HG03066 (cell line): ENCODE data around the gene COL24A1.

ENCODE experiments used
- ATAC-seq: cut with Tn5 transposase; IDR thresholded peaks from one replicate; pipeline ENCODE4 v1.9.1; 2021; ENCODE audit warnings: low read depth; ENCODE audit not compliant: unreplicated experiment

COL24A1 gene

DNA sequence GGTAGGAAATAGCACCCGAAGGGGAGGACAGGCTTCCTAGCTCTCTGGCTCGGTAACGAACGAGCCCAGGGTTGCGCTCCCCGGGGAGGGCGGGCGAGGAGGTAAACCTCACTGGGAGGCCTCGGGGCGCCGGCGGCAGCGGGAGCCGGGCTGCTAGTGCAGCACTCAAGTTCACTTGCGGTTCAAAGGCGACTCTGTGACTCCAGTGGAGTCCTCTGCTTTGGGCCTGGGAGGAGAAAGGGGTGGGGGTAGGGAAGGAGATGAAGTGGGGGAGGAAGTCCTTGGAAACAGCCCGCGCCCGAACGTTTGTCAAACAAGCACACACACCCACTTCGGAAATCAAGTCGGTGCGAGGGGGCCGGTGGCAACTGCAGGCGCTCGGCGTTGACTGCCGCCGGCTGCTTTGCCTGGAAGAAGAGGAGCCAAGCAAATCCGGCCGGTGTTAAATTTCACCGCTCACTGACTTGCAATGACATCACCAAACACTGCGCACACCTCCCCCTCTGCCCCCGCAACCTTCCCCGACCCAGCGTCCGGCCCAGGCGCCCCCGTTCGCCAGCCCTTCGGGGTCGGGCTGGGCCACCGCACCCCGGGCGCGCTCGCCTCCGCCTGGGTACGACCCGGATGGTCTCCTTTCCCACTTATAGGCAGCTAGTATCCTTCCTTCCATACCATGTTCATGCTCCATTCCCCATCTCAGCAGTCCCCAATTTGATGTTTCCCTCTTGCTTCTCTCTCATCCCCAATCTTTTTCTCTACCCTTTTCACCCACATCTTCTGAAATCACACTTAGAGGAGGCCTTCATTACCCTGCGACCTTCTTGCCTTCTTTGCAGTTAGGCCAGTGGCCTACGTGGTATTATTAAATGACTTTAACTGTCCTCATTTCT lies at the start of gene COL24A1:
TSS of gene COL24A1 (minus strand) at position 207 of the 890 bp plus-strand sequence. CDS start 376 bp downstream, outside the sequence.
- no peak for ATAC-seq

DNA sequence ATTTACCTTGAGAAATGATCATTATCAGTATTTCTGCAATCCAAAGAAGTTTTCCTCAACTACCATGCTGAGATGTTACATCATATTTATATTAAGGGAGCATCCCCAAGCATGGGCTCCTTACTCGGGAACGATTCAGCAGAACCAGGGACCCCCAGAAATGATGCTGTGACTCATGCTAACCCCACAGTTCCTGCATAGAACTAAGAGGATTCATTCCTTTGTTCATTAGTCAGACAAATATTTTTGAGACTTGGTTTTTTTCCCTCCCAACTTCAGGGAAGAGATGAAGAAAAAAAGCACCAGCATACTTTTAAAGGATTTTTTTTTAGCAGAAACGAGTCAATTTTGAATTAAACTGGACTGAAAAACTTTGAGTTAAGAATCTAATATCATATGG lies 49.2 kb upstream of the COL24A1 start:
- ATAC-seq, result no peak

- ATAC-seq, result no peak
Measured at GRCh38 chr1:86202552-86203340, 46.2 kb upstream of the COL24A1 start.

DNA sequence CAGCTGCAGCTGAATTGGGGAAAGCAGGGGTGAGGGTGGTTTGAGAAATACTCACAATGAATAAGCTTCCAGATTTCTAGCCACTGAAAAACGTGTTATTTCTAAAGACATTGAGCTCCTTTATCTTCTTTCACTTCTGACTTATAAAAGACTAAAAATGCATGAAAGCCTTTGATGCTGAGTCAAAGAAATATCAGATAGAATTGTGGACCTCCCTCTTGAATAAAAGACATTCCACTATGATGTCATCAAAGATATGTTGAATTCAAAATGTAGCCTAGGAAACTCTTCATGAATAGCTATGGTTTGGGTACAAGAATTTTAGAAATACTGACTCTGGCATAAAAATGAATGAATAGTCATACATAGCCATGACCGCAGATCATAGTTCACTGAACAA lies 44.7 kb upstream of the COL24A1 start:
- no peak for ATAC-seq

- ATAC-seq, result no peak
Measured at GRCh38 chr1:86200901-86201300, 44.3 kb upstream of the COL24A1 start.

DNA sequence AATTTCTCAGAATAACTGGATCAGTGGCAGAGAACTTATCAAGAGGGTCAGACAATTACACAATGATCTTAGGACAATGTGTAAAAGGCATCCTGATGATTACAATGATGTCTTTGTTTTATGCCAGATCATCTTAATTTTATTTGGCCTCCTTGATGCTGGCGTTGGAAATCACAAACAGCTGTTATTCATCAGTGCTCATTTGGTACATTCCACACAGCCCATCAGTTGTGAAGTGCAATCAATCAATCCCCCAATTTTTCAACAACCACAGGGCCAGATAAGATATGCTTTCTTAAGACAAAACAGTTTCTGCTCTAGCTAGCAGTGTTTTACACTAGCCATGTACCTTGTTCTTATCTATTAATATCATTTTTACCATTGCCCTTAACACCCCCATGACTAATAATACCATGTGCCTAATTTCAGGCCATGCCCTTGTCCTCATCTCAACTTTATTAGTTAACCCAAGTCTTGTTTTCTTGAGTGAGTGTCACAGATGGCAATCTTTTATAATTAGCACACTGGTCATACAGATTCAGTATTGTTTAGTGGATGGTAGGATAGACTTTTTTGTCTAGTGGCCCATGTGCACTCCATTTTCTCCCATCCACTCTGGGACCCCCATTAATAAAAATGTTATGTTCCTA lies 40.8 kb upstream of the COL24A1 start:
- ATAC-seq, result no peak

DNA sequence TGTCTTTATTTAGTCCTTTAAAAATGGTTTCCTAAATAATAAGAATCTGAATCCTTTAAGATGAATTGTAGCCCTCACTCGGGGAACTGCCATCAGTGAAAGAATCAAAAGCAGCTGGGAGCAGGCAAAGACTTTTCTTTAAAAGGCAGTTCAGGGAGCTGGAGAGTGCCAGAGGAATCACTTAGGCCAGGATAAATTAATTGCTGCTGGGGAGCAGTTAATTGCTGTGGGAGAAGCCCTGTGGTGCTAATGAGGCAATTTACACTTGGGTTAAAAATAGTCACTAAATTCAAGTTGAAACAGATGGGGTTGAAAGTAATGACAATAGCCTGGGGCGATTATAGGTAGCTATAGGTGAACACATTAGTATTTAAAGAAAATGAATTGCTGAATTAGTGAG lies 38.7 kb upstream of the COL24A1 start:
- ATAC-seq, result no peak

GRCh38 chr1:86194491-86195034 lies 38.0 kb upstream of the COL24A1 start:
- no peak for ATAC-seq

- no peak for ATAC-seq
Measured at GRCh38 chr1:86192417-86192816, 35.8 kb upstream of the COL24A1 start.

- no peak for ATAC-seq
Measured at GRCh38 chr1:86191958-86192357, 35.4 kb upstream of the COL24A1 start.

- no peak for ATAC-seq
Measured at GRCh38 chr1:86190873-86191272, 34.3 kb upstream of the COL24A1 start.

DNA sequence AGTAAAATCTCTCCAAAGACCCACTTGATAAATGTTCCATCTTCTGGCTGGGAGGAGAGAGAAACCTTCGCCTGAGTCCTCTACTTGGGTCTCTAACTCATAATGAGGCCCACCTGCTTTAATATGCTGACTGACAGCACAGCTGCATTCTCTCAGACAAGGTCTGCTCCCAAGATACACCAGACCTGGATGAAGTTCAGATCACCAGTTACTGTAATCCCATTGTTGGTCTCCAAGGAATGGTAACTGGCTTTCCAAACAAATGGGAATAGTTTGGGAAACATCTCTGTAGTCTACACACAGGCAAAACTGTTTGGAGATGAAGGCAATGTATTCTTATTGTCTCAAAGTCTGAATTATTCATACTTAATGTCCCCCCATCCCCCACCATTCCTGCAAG lies 27.9 kb upstream of the COL24A1 start:
- ATAC-seq, result no peak

DNA sequence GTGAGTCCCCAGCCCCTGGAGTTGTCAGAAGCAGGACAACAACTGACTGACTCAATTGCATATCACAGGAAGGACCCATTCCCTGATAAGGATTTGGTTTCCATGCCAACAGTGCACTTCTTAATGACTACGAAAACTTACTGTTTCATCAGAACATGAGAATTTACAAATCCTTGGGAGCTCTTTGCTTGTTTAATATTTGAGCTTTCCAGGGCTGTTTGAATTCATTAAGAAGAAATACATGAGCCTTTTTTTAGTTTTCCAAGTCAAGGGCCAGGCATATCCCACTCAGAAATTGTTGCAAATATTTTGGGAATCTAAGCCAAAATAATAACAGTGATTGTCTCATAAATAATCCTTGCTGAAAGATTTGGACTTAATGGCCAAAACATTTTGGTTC lies 27.2 kb upstream of the COL24A1 start:
- no peak for ATAC-seq

DNA sequence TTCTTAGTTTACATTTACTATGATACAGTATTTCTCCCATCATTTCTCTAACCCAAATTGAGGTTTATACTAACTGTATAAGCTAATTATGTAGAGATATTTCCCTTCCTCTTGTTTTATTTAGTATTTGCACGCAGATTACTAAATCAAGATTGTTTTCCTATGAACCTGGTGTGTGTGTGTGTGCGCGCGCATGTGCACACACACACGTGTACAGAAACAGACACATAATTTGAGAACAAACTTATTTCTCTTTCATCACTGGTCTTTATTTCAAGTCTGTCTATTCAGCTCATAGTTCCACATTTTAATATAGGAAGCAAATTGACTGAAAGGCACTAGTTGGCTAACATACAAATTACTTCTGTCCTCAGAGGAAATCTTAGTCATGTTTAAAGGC lies 19.7 kb upstream of the COL24A1 start:
- ATAC-seq, result no peak

DNA sequence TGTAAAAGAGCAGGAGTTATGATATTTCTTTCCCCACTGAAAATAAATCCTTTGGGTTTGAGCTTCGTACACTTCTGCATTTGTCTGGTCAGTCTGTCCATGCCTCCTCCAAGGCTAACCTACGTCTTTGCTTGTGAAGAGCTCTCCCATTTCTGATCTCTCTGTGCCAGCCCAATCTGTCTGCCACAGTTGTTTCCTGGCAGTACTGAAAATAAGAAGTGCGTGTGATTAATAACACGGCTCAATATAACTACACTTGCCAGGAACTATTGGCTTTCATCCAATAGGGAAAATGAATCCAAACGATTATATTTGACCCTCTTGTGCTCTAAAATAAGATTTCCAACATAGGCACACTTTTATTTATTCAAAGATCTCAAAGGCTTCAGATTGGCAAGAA lies 19.2 kb upstream of the COL24A1 start:
- no peak for ATAC-seq

DNA sequence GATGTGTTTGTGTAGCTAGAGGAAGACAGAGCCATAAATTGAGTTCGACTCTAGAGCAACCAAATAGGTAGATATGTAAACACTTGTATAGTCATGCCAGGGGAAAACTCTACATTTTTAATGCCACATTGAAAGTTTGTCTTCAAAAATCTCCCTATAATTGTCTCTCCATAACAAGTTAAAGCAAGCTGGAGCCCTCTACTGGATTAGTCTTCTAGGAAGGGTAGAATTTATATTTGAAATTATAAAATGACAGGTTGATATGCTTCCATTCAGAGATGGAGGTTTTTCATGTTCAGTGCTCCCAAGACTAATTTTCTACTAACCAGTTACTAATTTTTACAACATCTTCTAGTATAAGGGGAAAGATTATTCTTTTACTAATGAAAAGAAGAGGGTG lies 13.1 kb upstream of the COL24A1 start:
- no peak for ATAC-seq

DNA sequence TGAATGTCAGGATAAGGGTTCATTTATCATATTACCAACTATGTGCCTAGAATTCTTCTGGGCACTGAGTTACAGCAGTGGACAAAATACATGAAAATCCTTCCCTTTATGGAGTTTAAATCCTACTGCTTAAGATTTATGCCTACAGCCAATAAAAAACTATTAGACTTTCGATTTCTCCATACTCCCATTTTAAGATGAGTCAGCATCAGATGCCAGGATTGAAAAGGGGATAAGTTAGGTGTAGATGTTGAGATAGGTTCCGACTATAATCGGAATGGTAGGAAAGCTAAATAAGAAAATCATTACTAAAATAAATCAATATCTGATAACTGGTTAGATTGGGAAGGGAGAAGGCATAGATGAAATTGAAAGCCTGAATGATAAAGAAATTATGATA lies 3.2 kb upstream of the COL24A1 start:
- no peak for ATAC-seq

- ATAC-seq, result no peak
Measured at GRCh38 chr1:86155807-86156565, 586 bp downstream of the COL24A1 start.

- no peak for ATAC-seq
Measured at GRCh38 chr1:86155051-86155806, 1.3 kb downstream of the COL24A1 start.
